Panc1 (cell line): ENCODE results near the gene PPP2R2B.

Experiments used
- POLR2AphosphoS5 ChIP-seq: IDR thresholded peaks from 2 replicates; pipeline ENCODE4 v1.6.1; 2012; ENCODE audit warnings: mild to moderate bottlenecking, low read depth, low read length, moderate library complexity
- REST ChIP-seq, 2 experiments: IDR thresholded peaks; 2 replicates each; pipeline ENCODE4 v1.6.1; 2011 to 2012; ENCODE audit warnings: low read depth in 2 of 2, control low read depth in 1 of 2, low read length in 1 of 2, mild to moderate bottlenecking in 1 of 2, moderate library complexity in 1 of 2; ENCODE audit not compliant: insufficient read depth in 1 of 2
- SIN3A ChIP-seq: IDR thresholded peaks from 2 replicates; pipeline ENCODE4 v1.6.1; 2012; ENCODE audit warnings: low read depth, mild to moderate bottlenecking, low read length, moderate library complexity, borderline replicate concordance; ENCODE audit not compliant: insufficient read depth
- TCF7L2 ChIP-seq: IDR thresholded peaks from 2 replicates; pipeline ENCODE4 v1.6.1; 2011; ENCODE audit warnings: mild to moderate bottlenecking, low read depth, low read length, inconsistent platforms
- TF ChIP-seq, protein P1 (sequence below): fragments of 450-650 bp; IDR thresholded peaks from 2 replicates; pipeline ENCODE4 v1.5.1; 2017; ENCODE audit warnings: mild to moderate bottlenecking

GRCh38 chr5:146903789-146904188, 25.2 kb upstream of the PPP2R2B start:
- TF ChIP-seq, protein P1, sequence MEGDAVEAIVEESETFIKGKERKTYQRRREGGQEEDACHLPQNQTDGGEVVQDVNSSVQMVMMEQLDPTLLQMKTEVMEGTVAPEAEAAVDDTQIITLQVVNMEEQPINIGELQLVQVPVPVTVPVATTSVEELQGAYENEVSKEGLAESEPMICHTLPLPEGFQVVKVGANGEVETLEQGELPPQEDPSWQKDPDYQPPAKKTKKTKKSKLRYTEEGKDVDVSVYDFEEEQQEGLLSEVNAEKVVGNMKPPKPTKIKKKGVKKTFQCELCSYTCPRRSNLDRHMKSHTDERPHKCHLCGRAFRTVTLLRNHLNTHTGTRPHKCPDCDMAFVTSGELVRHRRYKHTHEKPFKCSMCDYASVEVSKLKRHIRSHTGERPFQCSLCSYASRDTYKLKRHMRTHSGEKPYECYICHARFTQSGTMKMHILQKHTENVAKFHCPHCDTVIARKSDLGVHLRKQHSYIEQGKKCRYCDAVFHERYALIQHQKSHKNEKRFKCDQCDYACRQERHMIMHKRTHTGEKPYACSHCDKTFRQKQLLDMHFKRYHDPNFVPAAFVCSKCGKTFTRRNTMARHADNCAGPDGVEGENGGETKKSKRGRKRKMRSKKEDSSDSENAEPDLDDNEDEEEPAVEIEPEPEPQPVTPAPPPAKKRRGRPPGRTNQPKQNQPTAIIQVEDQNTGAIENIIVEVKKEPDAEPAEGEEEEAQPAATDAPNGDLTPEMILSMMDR, result no peak
- TF ChIP-seq POLR2AphosphoS5 (no peak), SIN3A (no peak), REST (IDR thresholded peaks at IDR 0.05; ENCODE audit: insufficient read depth in 1 of 2, low read depth in 2 of 2, low read length in 1 of 2) (no peak), TCF7L2 (no peak)
